Uterus (tissue), 2 donors: Measurements from ENCODE around the gene TAF11L9.
"Not testable (repeated sequence)": the region's sequence is repeated elsewhere in the genome, so short reads cannot be mapped to it uniquely, and the experiment has no call there.

Experiments
- CTCF ChIP-seq, 4 experiments: fragments of 200-600 bp in 2 of 4; fragments of 450-650 bp in 2 of 4; sonication (generic) in 2 of 4; IDR thresholded peaks; one replicate each; pipeline ENCODE4 v1.5.1; 2016 to 2019; ENCODE audit warnings: antibody characterized with exemption in 4 of 4, mild to moderate bottlenecking in 2 of 4, moderate library complexity in 1 of 4
- POLR2A ChIP-seq, 2 donors: fragments of 450-650 bp; IDR thresholded peaks; one replicate each; pipeline ENCODE4 v1.6.1; 2016; ENCODE audit warnings: antibody characterized with exemption in 2 of 2, mild to moderate bottlenecking in 1 of 2, moderate library complexity in 1 of 2

- TF ChIP-seq CTCF, POLR2A (IDR thresholded peaks at IDR 0.05): not testable (repeated sequence)
Measured at GRCh38 chr5:17585658-17586057, 8.5 kb downstream of the TAF11L9 start, which contains the start of gene TAF11L7.
